Neural cell (in vitro differentiated cells): ENCODE measurements around the gene DSCAM. TPM values are rescaled to one million over a fixed set of nuclear protein-coding genes. Genes with fewer than 3 reads are reported as not detected.

ENCODE experiments used
- H2AFZ ChIP-seq: fragments of 200-600, 300-800 bp; sonication (generic), shearing (Covaris generic); 2 replicates; pipeline ENCODE4 v1.6.0; 2014; ENCODE audit warnings: low read depth, mild to moderate bottlenecking, antibody characterized with exemption, low read length, moderate library complexity
- H3F3A ChIP-seq: fragments of 200-600 bp; shearing (Covaris generic); 2 replicates; pipeline ENCODE4 v1.6.1; 2016; ENCODE audit warnings: mild to moderate bottlenecking, moderate library complexity, mixed read lengths, antibody characterized with exemption, low read length; ENCODE audit not compliant: insufficient read depth, poor library complexity, severe bottlenecking
- H3K27ac ChIP-seq: fragments of 200-600, 300-800 bp; sonication (generic), shearing (Covaris generic); 2 replicates; pipeline ENCODE4 v1.5.1; 2014; ENCODE audit warnings: mild to moderate bottlenecking, low read length, moderate library complexity
- H3K27me3 ChIP-seq: fragments of 300-800, 200-600 bp; sonication (generic), shearing (Covaris generic); 2 replicates; pipeline ENCODE4 v1.6.0; 2014; ENCODE audit warnings: mild to moderate bottlenecking, low read depth, low read length, moderate library complexity; ENCODE audit not compliant: insufficient read depth
- H3K36me3 ChIP-seq: fragments of 300-800, 200-600 bp; sonication (generic), shearing (Covaris generic); 2 replicates; pipeline ENCODE4 v1.5.1; 2014; ENCODE audit warnings: mild to moderate bottlenecking, antibody characterized with exemption, low read length, moderate library complexity; ENCODE audit not compliant: insufficient read depth
- H3K4me2 ChIP-seq: fragments of 300-800, 200-600 bp; sonication (generic), shearing (Covaris generic); 2 replicates; pipeline ENCODE4 v1.6.0; 2014; ENCODE audit warnings: mild to moderate bottlenecking, low read length
- H3K4me3 ChIP-seq: fragments of 300-800, 200-600 bp; sonication (generic), shearing (Covaris generic); 2 replicates; pipeline ENCODE4 v1.5.1; 2014; ENCODE audit warnings: mild to moderate bottlenecking, low read length, moderate library complexity
- H3K79me2 ChIP-seq: fragments of 200-600 bp; shearing (Covaris generic); replicated peaks from 2 replicates; pipeline ENCODE4 v1.6.0; 2014; ENCODE audit warnings: mild to moderate bottlenecking, low read length, moderate library complexity; ENCODE audit not compliant: insufficient read depth
- H3K9ac ChIP-seq: fragments of 300-800, 200-600 bp; sonication (generic), shearing (Covaris generic); 2 replicates; pipeline ENCODE4 v1.6.1; 2016; ENCODE audit warnings: mild to moderate bottlenecking, low read length, mixed read lengths
- H3K9me2 ChIP-seq: fragments of 200-600 bp; shearing (Covaris generic); 2 replicates; pipeline ENCODE4 v1.6.1; 2016; ENCODE audit warnings: mild to moderate bottlenecking, low read length, mixed read lengths; ENCODE audit not compliant: insufficient read depth
- H3K9me3 ChIP-seq: fragments of 200-600, 300-800 bp; sonication (generic), shearing (Covaris generic); 2 replicates; pipeline ENCODE4 v1.6.1; 2016; ENCODE audit warnings: mild to moderate bottlenecking, mixed run types, low read length, moderate library complexity, mixed read lengths
- H4K20me1 ChIP-seq: fragments of 200-600 bp; shearing (Covaris generic); 2 replicates; pipeline ENCODE4 v1.6.1; 2016; ENCODE audit warnings: mild to moderate bottlenecking, mixed run types; ENCODE audit not compliant: insufficient read depth
- EP300 ChIP-seq: fragments of 450-650 bp; conservative IDR thresholded peaks from 2 replicates; pipeline ENCODE4 v1.6.1; 2014; ENCODE audit warnings: antibody characterized with exemption, mild to moderate bottlenecking, moderate library complexity; ENCODE audit not compliant: poor library complexity, severe bottlenecking
- EZH2 ChIP-seq: fragments of 200-600, 300-800 bp; shearing (Covaris generic), sonication (generic); IDR thresholded peaks from 2 replicates; pipeline ENCODE4 v1.6.1; 2014; ENCODE audit warnings: antibody characterized with exemption, low read length, borderline replicate concordance, mild to moderate bottlenecking; ENCODE audit not compliant: insufficient read depth, poor library complexity, severe bottlenecking
- MXI1 ChIP-seq: fragments of 450-650 bp; conservative IDR thresholded peaks from 2 replicates; pipeline ENCODE4 v1.6.1; 2014; ENCODE audit warnings: antibody characterized with exemption, mild to moderate bottlenecking; ENCODE audit not compliant: poor library complexity, severe bottlenecking
- POLR2AphosphoS5 ChIP-seq: IDR thresholded peaks from 2 replicates; pipeline ENCODE4 v1.6.1; 2012
- RAD21 ChIP-seq: fragments of 450-650 bp; conservative IDR thresholded peaks from 2 replicates; pipeline ENCODE4 v1.6.1; 2014; ENCODE audit warnings: antibody characterized with exemption, mild to moderate bottlenecking, moderate library complexity
- SMC3 ChIP-seq: fragments of 450-650 bp; conservative IDR thresholded peaks from 2 replicates; pipeline ENCODE4 v1.6.1; 2014; ENCODE audit warnings: antibody characterized with exemption, mild to moderate bottlenecking, moderate library complexity; ENCODE audit not compliant: poor library complexity
- TAF1 ChIP-seq: IDR thresholded peaks from 2 replicates; pipeline ENCODE4 v1.6.1; 2012; ENCODE audit warnings: low read depth
- polyA plus RNA-seq: library from polyadenylated mRNA; depleted of rRNA; stranded (reverse); fragments of >200 nt; gene quantifications from 2 replicates; pipeline ENCODE4 v1.2.3, GENCODE V29; 2014
- TF ChIP-seq, protein P1 (sequence below): IDR thresholded peaks from 2 replicates; pipeline ENCODE4 v1.6.1; 2012; ENCODE audit warnings: borderline replicate concordance
- TF ChIP-seq, protein P2 (sequence below): fragments of 450-650 bp; IDR thresholded peaks from 2 replicates; pipeline ENCODE4 v1.5.1; 2014; ENCODE audit warnings: antibody characterized with exemption, mild to moderate bottlenecking, moderate library complexity; ENCODE audit not compliant: poor library complexity, severe bottlenecking

The DSCAM gene
- polyA plus RNA-seq, 1 donor from 2014 or later, result 5.3 TPM

DNA sequence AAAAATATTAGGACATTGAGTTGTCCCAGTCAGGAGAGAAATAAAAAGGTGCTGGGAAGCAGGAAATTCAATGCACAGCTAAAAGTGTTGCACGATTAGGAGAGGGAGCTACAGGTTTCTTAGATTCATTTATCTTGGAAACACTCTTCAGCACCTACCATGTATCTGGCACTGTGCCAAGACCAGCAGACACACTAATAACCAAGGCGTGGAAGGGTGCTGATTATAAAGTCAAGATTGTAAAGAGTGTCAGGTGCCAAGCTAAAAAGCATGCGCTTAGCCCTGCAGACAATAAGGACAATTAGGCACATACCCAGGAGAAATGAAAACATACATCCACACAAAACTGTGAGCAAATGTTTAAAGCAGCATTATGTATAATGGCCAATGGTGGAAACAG lies 129.9 kb downstream of the DSCAM start:
- Histone ChIP-seq H3K27me3 (no peaks in the 10 kb centered on the region), H3K27ac (no peak overlapping the region), H3K4me3 (no peak overlapping the region), H3K4me2 (no peak overlapping the region), H3K79me2 (no peaks in the 10 kb centered on the region), H4K20me1 (no peaks in the 10 kb centered on the region), H3K9ac (no peak overlapping the region), H2AFZ (no peak overlapping the region), H3F3A (no peaks in the 10 kb centered on the region), H3K9me3 (peaks cover 5% of the 10 kb centered on the region), H3K9me2 (no peaks in the 10 kb centered on the region), H3K36me3 (no peaks in the 10 kb centered on the region)
- TF ChIP-seq TAF1 (no peak), EP300 (no peak), POLR2AphosphoS5 (no peak), SMC3 (no peak)
- TF ChIP-seq, protein P1, sequence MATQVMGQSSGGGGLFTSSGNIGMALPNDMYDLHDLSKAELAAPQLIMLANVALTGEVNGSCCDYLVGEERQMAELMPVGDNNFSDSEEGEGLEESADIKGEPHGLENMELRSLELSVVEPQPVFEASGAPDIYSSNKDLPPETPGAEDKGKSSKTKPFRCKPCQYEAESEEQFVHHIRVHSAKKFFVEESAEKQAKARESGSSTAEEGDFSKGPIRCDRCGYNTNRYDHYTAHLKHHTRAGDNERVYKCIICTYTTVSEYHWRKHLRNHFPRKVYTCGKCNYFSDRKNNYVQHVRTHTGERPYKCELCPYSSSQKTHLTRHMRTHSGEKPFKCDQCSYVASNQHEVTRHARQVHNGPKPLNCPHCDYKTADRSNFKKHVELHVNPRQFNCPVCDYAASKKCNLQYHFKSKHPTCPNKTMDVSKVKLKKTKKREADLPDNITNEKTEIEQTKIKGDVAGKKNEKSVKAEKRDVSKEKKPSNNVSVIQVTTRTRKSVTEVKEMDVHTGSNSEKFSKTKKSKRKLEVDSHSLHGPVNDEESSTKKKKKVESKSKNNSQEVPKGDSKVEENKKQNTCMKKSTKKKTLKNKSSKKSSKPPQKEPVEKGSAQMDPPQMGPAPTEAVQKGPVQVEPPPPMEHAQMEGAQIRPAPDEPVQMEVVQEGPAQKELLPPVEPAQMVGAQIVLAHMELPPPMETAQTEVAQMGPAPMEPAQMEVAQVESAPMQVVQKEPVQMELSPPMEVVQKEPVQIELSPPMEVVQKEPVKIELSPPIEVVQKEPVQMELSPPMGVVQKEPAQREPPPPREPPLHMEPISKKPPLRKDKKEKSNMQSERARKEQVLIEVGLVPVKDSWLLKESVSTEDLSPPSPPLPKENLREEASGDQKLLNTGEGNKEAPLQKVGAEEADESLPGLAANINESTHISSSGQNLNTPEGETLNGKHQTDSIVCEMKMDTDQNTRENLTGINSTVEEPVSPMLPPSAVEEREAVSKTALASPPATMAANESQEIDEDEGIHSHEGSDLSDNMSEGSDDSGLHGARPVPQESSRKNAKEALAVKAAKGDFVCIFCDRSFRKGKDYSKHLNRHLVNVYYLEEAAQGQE, result no peak

DNA sequence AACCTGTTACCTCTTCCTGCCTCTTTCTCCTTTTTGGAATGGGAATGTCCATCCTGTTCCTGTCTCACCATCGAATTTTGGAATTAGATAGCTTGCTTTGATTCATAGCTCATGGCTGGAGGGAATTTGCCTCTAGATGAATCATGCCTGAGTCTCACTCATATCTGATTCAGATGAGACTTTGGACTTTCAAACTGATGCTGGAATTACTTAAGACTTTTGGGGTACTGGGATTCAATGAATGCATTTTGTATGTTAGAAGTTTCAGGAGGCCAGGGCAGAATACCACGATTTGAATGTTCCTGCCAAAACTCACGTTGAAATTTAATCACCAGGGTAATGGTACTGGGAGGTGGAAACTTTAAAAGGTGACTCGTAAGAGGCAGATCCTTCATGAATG lies 132.4 kb downstream of the DSCAM start:
- no peak for TF ChIP-seq POLR2AphosphoS5
- TF ChIP-seq, protein P1, result no peak
- TF ChIP-seq, protein P2, sequence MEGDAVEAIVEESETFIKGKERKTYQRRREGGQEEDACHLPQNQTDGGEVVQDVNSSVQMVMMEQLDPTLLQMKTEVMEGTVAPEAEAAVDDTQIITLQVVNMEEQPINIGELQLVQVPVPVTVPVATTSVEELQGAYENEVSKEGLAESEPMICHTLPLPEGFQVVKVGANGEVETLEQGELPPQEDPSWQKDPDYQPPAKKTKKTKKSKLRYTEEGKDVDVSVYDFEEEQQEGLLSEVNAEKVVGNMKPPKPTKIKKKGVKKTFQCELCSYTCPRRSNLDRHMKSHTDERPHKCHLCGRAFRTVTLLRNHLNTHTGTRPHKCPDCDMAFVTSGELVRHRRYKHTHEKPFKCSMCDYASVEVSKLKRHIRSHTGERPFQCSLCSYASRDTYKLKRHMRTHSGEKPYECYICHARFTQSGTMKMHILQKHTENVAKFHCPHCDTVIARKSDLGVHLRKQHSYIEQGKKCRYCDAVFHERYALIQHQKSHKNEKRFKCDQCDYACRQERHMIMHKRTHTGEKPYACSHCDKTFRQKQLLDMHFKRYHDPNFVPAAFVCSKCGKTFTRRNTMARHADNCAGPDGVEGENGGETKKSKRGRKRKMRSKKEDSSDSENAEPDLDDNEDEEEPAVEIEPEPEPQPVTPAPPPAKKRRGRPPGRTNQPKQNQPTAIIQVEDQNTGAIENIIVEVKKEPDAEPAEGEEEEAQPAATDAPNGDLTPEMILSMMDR, result no peak
- no peak for TF ChIP-seq TAF1
- TF ChIP-seq EZH2, result no peak
- no peak for TF ChIP-seq EP300
- no peak for TF ChIP-seq RAD21
- no peak for TF ChIP-seq SMC3
- no peak for TF ChIP-seq MXI1
- H3F3A ChIP-seq, result no peaks in the 10 kb centered on the region
- H3K27me3 ChIP-seq, result no peaks in the 10 kb centered on the region
- no peak overlapping the region for H3K27ac ChIP-seq
- no peaks in the 10 kb centered on the region for H3K79me2 ChIP-seq
- H3K9ac ChIP-seq, result no peak overlapping the region
- H3K36me3 ChIP-seq, result no peaks in the 10 kb centered on the region
- no peaks in the 10 kb centered on the region for H4K20me1 ChIP-seq
- no peaks in the 10 kb centered on the region for H3K9me3 ChIP-seq
- no peak overlapping the region for H3K4me2 ChIP-seq
- H3K4me3 ChIP-seq, result no peak overlapping the region
- H2AFZ ChIP-seq, result no peak overlapping the region
- no peaks in the 10 kb centered on the region for H3K9me2 ChIP-seq
